HepG2 (cell line): Measurements from ENCODE around the gene MEX3A. TPM values are rescaled to one million over a fixed set of nuclear protein-coding genes. Genes with fewer than 3 reads are reported as not detected.

Experiments
- BORCS8-MEF2B ChIP-seq: sonication (generic); formaldehyde crosslinking; IDR thresholded peaks from 2 replicates; pipeline ENCODE4 v1.8.0; 2022; ENCODE audit warnings: mild to moderate bottlenecking, missing genetic modification reagents
- HMG20A ChIP-seq: IDR thresholded peaks from 2 replicates; pipeline ENCODE4 v1.6.1; 2016; ENCODE audit warnings: borderline replicate concordance
- HNRNPUL1 ChIP-seq: fragments of 200-400 bp; formaldehyde crosslinking; IDR thresholded peaks from 2 replicates; pipeline ENCODE4 v1.6.1; 2017; ENCODE audit warnings: low read depth, mild to moderate bottlenecking, low read length, moderate library complexity
- MLX ChIP-seq: IDR thresholded peaks from 2 replicates; pipeline ENCODE4 v1.6.1; 2016
- MNT ChIP-seq: fragments of 450-650 bp; IDR thresholded peaks from 2 replicates; pipeline ENCODE4 v1.6.1; 2016
- MXD3 ChIP-seq: IDR thresholded peaks from 2 replicates; pipeline ENCODE4 v1.6.1; 2016; ENCODE audit warnings: mild to moderate bottlenecking, missing biosample characterization, missing genetic modification reagents
- NONO ChIP-seq, 2 experiments: fragments of 450-650 bp in 1 of 2; sonication (generic) in 1 of 2; formaldehyde crosslinking in 1 of 2; IDR thresholded peaks in 1 of 2; conservative IDR thresholded peaks in 1 of 2; 2 replicates each; pipeline versions ENCODE4 v1.6.1 to v1.8.0; 2017 to 2022; ENCODE audit warnings: mild to moderate bottlenecking in 1 of 2, missing genetic modification reagents in 1 of 2, moderate library complexity in 1 of 2
- PATZ1 ChIP-seq: sonication (generic); formaldehyde crosslinking; IDR thresholded peaks from 2 replicates; pipeline ENCODE4 v1.4.0; 2020; ENCODE audit warnings: missing genetic modification reagents
- TCF7 ChIP-seq: sonication (generic); IDR thresholded peaks from 2 replicates; pipeline ENCODE4 v1.6.1; 2016; ENCODE audit warnings: antibody characterized with exemption, low read depth
- ZBTB4 ChIP-seq: sonication (generic); formaldehyde crosslinking; IDR thresholded peaks from 2 replicates; pipeline ENCODE4 v1.4.0; 2020; ENCODE audit warnings: missing genetic modification reagents, mild to moderate bottlenecking, borderline replicate concordance
- ZNF232 ChIP-seq: sonication (generic); formaldehyde crosslinking; IDR thresholded peaks from 2 replicates; pipeline ENCODE4 v1.4.0; 2020; ENCODE audit warnings: missing genetic modification reagents, borderline replicate concordance
- ZNF280D ChIP-seq: sonication (generic); formaldehyde crosslinking; IDR thresholded peaks from 2 replicates; pipeline ENCODE4 v1.5.1; 2020; ENCODE audit warnings: mild to moderate bottlenecking, missing genetic modification reagents
- ZNF577 ChIP-seq: sonication (generic); formaldehyde crosslinking; IDR thresholded peaks from 2 replicates; pipeline ENCODE4 v1.4.0; 2020; ENCODE audit warnings: mild to moderate bottlenecking, low read depth, missing genetic modification reagents, borderline replicate concordance
- polyA plus RNA-seq, 8 experiments: library from polyadenylated mRNA; depleted of rRNA in 3 of 8; stranded (reverse) in 7 of 8; unstranded in 1 of 8; fragments of >200 nt; fragmentation: Illumina TruSeq in 4 of 8; extraction: Trizol in 4 of 8; gene quantifications; 2 replicates each; pipeline versions ENCODE4 v1.2.1 to v1.2.3, GENCODE V29; 2011 to 2016; ENCODE audit warnings: low read depth in 4 of 8, missing spikeins in 1 of 8, mixed read lengths in 1 of 8; ENCODE audit not compliant: insufficient read depth in 1 of 8
- total RNA-seq, 5 experiments: library from RNA; depleted of rRNA; stranded (reverse); fragments of >200 nt; fragmentation: Illumina TruSeq; extraction: Trizol; gene quantifications; 2 replicates each; pipeline ENCODE4 v1.2.3, GENCODE V29; 2016; ENCODE audit warnings: low read depth in 1 of 5

MEX3A gene
- total and polyA plus RNA-seq, 2 of the 13 experiments (the other 11 are each of a cell fraction or from before 2014, with no cell fraction given): 7.6 to 9.1 TPM

- peak; percentile 89 for TF ChIP-seq PATZ1 (CRISPR knock-in tag)
- no peak for TF ChIP-seq NONO (IDR thresholded peaks at IDR 0.05)
- no peak for TF ChIP-seq NONO (CRISPR knock-in tag; conservative IDR thresholded peaks at IDR 0.05)
- no peak for TF ChIP-seq HMG20A (CRISPR knock-in tag)
- TF ChIP-seq ZNF232 (CRISPR knock-in tag): no peak
- no peak for TF ChIP-seq ZNF577 (CRISPR knock-in tag)
- TF ChIP-seq ZNF280D (CRISPR knock-in tag): no peak
- no peak for TF ChIP-seq TCF7
- no peak for TF ChIP-seq MXD3 (CRISPR knock-in tag)
- TF ChIP-seq HNRNPUL1: no peak
- no peak for TF ChIP-seq BORCS8-MEF2B
- TF ChIP-seq MNT: no peak
- 0 out of 2 replicates have a peak, but pooled peaks have one; percentile 48 for TF ChIP-seq ZBTB4
- no peak for TF ChIP-seq MLX (CRISPR knock-in tag)
These were observed 41.3 kb upstream of the MEX3A start (continued) for GRCh38 chr1:156123356-156124196.
